HG02973 (cell line): Measurements from ENCODE around the gene KIAA1755.

Source experiments
- ATAC-seq: cut with Tn5 transposase; IDR thresholded peaks from one replicate; pipeline ENCODE4 v1.9.1; 2021; ENCODE audit warnings: moderate library complexity; ENCODE audit not compliant: unreplicated experiment

Gene KIAA1755, protein sequence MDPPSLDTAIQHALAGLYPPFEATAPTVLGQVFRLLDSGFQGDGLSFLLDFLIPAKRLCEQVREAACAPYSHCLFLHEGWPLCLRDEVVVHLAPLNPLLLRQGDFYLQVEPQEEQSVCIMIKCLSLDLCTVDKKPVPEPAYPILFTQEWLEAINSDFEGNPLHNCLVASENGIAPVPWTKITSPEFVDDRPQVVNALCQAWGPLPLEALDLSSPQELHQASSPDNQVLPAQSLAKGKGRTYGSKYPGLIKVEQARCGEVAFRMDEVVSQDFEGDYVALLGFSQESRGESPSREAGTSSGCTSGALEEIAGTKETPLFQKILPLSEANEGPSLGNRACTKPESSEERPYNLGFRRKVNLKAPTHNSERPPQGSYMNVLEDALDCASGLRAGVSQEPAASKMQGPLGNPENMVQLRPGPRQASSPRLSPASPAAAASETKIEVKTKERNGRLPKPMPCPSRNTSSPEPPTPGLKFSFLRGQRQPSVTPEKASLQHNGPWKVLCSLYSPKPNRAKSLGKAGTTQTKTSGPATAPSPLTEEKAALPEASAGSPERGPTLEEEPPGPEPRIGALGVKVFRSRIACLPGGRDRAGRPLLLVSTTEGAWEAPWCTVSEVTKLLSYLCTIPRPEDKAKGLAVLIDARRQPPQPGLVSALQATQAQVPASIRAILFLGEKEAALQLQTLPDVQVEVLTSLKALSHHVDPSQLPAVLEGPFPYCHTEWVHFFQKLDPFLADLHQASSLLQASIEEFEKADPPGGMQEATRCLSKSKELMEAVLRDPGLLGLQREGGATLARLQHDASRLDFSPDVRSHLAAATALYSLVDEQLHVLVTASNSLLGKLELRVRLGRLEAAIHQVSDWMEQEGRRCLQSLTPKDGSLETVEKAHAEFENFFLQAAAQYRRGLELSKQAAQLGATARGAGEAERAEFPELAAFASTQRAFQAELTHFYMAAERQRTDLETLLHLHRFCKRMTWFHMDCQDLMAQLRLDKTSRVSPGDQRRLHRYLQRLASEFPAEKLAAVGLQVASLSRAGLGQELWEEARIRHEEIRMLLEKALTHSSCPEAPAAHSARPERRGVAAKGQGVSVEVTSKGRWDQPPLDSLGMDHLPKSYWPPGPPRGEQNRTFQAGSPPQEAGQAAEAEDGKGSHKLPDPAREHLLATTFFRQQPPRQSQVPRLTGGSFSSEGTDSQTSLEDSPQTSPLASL

GRCh38 chr20:38260378-38261053 lies at the start of gene KIAA1755:
Gene KIAA1755 (minus strand): TSS chr20:38260735. CDS start chr20:38260500, 235 bp downstream.
- no peak for ATAC-seq

DNA sequence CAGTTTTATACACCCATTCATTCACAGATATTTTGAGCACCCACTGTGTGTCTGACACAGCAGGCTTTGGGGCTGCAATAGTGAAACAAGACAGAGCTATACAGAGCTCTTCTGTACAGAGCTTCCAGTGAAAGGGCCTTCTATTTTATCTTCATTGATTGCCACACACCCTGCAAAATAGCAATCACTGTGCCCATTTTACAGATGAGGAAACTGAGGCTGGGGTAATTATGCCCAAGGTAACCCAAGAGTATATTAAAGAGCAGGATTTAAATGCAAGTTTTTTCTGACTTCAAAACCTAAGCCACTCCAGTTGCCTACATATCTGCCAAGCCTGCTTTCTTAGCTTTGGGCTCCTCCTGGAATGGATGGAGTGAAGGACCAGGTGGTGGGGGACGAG lies 47.9 kb upstream of the KIAA1755 start:
- no peak for ATAC-seq

- ATAC-seq = no peak
Observed at GRCh38 chr20:38308047-38308438, 47.5 kb upstream of the KIAA1755 start.

GRCh38 chr20:38307371-38308046 lies 47.0 kb upstream of the KIAA1755 start:
- no peak for ATAC-seq

DNA sequence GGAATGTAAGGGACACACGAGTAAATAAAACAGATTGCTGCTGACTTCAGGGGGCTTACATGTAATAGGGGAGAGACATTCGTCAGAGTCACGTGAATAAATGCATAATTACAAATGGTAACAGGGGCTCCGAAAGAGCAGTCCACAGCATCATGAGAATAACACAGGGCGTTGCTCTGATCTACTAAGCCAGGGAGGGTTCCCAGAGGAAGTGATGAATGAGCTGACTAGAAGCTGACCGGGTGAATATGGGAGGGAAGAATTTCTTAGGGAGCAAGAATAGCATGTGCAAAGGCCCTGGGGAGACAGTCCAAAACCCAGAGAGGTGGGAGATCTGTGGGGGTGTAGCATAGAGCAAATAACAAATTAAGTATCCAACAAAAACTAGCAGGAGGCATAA lies 45.8 kb upstream of the KIAA1755 start:
- ATAC-seq = no peak

GRCh38 chr20:38305541-38305940 lies 45.0 kb upstream of the KIAA1755 start:
- ATAC-seq = no peak

- no peak for ATAC-seq
Observed at GRCh38 chr20:38304845-38305447, 44.4 kb upstream of the KIAA1755 start.

DNA sequence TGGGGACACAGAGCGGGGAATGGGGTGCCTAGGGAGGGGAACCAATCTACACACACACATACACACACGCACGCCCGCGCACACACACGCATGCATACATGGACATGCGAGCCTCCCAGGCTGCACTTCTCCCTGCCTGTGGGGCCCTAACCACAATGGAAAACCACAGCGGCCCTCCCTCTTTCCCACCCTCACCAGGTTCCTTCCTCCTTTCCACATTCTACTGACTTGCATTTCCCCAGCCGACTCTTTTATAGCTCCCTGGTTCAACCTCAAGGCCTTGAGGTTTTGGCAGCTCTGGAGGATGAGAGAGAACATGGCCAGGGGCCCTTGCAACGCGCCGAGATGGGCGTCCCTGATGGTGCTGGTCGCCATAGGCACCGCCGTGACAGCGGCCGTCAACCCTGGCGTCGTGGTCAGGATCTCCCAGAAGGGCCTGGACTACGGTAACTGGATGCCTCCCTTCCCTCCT lies 43.4 kb upstream of the KIAA1755 start, which contains the start of gene BPI:
Gene BPI (plus strand): TSS at position 249 of the 472 bp plus-strand sequence. CDS start 68 bp downstream, at position 317.
- no peak for ATAC-seq

DNA sequence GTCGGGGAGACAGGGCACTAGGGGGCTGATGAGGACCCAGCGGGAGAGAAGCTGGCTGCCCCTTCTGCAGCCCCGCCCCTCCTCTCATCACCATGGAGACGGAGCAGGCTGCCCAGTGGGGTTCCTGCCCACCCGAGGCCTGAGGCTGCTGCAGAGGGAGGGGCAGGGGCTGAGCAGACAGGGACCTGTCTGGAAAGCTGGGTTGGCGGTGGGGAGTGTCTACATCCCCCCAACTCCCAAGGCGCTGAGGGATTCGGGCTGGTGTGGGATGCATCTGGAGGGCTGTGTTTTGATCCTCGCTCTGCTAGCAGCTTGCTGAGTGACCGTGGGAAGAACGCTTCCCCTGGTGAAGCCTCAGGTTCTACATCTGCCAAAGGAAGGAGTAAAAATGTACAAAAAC lies 42.3 kb upstream of the KIAA1755 start:
- no peak for ATAC-seq

DNA sequence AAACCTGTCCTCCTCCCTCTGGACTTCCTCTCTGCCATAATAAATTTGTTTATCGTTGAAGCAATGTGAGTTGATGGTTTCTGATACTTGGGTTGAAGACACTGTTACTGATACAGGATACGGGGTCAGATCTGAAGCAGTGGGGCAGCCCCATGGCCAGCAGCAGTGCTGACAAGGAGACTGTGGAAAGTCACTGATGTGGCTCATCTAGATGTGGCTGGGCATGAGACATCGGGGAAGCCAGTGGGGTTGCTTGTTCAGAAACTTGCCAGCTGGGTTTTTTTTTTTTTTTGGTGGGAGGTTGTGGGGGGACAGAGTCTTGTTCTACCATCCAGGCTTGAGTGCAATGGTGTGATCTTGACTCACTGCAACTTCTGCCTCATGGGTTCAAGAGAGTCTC lies 40.8 kb upstream of the KIAA1755 start:
- ATAC-seq = no peak

- no peak for ATAC-seq
Observed at GRCh38 chr20:38300438-38300837, 39.9 kb upstream of the KIAA1755 start.

DNA sequence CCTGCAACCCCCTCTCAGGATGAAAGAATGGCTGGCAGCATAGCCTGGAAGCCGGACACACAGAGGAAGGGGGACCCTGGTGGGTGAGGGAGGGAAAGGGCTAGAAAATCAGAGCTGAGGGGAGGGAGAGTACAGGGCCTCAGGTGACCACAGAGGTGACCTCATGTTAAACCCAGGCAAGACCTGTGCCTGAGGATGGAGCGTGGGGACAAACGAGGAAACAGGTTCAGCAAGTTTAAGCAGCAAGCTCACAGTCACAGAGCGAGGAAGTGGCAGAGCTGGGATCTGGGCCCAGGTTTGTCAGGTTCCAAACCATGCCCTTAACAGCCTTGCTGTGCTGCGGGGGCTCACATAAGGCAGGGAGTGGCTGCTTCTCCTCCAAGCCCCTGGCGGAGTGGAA lies 39.4 kb upstream of the KIAA1755 start:
- no peak for ATAC-seq

DNA sequence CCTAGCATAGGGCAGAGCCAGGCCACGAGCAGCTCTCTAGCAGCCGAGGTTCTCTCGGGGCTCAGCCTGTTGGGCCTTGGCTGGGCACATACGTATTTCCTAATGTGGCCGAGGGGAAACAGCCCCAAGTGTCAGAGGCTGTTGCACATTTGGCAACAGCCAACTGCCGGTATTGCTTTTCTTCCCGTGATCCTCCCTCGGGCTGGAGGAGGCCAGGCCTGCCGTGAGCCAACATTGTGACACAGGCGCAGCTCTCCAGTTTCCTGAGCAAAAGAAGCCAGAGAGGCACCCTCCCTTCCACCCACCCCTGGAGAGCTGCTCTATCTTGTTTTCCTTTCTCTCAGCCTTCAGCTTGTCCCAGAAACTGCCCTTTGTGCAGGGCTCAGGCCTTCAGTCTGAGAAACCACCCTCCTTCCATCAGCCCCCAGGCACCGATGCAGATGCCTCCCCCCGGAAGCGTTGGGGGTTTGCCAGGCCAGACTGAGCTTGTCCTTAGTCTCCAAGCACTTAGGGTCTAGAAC lies 38.3 kb upstream of the KIAA1755 start:
- no peak for ATAC-seq

GRCh38 chr20:38297916-38298674 lies 37.6 kb upstream of the KIAA1755 start:
- no peak for ATAC-seq

DNA sequence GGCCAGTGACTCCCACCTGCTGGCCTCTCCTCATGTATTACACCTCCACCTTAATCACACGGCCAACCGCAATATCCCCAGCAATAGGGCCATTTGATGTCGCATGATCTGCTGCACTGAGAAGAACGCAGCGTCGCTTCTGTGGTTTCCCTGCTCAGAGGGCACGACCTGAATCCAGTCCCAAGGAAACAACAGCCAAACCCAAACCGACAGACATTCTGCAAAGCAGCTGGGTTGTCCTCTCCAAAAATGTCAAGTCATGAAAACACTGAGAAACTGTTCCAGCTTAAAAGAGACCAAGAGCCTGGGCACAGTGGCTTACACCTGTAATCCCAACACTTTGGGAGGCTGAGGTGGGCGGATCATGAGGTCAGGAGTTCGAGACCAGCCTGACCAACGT lies 35.9 kb upstream of the KIAA1755 start:
- ATAC-seq = no peak

DNA sequence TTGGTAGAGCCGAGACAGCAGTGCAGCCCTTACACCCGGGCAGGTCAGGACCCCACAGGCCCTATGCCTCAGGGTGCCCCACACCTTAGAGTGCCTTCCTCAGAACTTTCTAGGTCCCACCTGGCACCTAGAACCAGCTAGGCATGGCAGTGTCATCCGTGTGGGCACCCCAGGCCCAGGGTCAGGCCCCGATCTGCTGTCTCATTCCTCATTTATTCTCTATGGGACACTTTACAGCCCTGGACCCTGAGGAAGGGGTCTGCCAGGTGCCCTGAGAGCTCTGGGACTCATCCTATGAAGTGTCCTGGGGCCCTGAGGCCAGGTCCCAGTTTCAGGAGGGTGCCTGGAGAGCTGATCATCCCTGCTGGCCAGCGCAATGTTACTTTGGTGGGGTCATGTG lies 35.3 kb upstream of the KIAA1755 start:
- no peak for ATAC-seq

GRCh38 chr20:38294076-38294591 lies 33.6 kb upstream of the KIAA1755 start:
- ATAC-seq = no peak

- ATAC-seq = no peak
Observed at GRCh38 chr20:38293491-38294065, 33.0 kb upstream of the KIAA1755 start.
